Activated T-cell treated with anti-CD3 and anti-CD28 coated beads, Interleukin-2, amount 50 U/mL, for 4 hours (primary cell): ENCODE results near the gene CENPP. TPM values are rescaled to one million over a fixed set of nuclear protein-coding genes. Genes with fewer than 3 reads are reported as not detected.

Experiments used
- ATAC-seq, 2 donors: fragments of 200-7000 bp; cut with Tn5 transposase; one replicate each; pipeline ENCODE4 v1.10.0; 2021
- DNase-seq: peaks from one replicate; pipeline ENCODE4 v3.0.0-alpha.2; 2020
- H3K27me3 Mint-ChIP-seq: one replicate; pipeline ENCODE4 v1.8.0; 2021; ENCODE audit warnings: low read depth, mixed read lengths
- H3K36me3 Mint-ChIP-seq: one replicate; pipeline ENCODE4 v1.8.0; 2022; ENCODE audit warnings: mixed read lengths; ENCODE audit not compliant: insufficient read depth
- H3K4me1 Mint-ChIP-seq: one replicate; pipeline ENCODE4 v1.8.0; 2021; ENCODE audit warnings: low read depth, mixed read lengths
- H3K4me3 Mint-ChIP-seq: one replicate; pipeline ENCODE4 v1.8.0; 2021; ENCODE audit warnings: mild to moderate bottlenecking, moderate library complexity, mixed read lengths
- H3K9me3 Mint-ChIP-seq: one replicate; pipeline ENCODE4 v1.8.0; 2021; ENCODE audit warnings: mixed read lengths
- total RNA-seq, 3 donors: library from RNA; stranded (reverse); gene quantifications; one replicate each; pipeline ENCODE4 v1.2.1, GENCODE V29; 2021

Gene CENPP
- total RNA-seq, 3 donors from 2014 or later = 13.7 to 17.7 (median 15.6) TPM

- Mint-ChIP-seq H3K9me3 (peaks cover 12% of the 10 kb centered on the region), H3K4me1 (no peaks in the 10 kb centered on the region), H3K27me3 (no peaks in the 10 kb centered on the region), H3K36me3 (peaks cover 18% of the 10 kb centered on the region), H3K4me3 (no peak overlapping the region)
- ATAC-seq (no peak), DNase-seq (no peak)
Observed at GRCh38 chr9:92607088-92607487, 281.3 kb downstream of the CENPP start.

- no peak overlapping the region for H3K4me3 Mint-ChIP-seq
- ATAC-seq = no peak
- peaks cover 22% of the 10 kb centered on the region for H3K36me3 Mint-ChIP-seq
- no peak for DNase-seq
- no peaks in the 10 kb centered on the region for H3K27me3 Mint-ChIP-seq
- H3K9me3 Mint-ChIP-seq = peaks cover 12% of the 10 kb centered on the region
- H3K4me1 Mint-ChIP-seq = no peaks in the 10 kb centered on the region
Observed at GRCh38 chr9:92607773-92608172, 282.0 kb downstream of the CENPP start.

GRCh38 chr9:92608241-92608908 lies 282.6 kb downstream of the CENPP start:
- no peak for DNase-seq
- peaks cover 22% of the 10 kb centered on the region for H3K36me3 Mint-ChIP-seq
- H3K4me1 Mint-ChIP-seq = no peaks in the 10 kb centered on the region
- H3K4me3 Mint-ChIP-seq = no peak overlapping the region
- H3K27me3 Mint-ChIP-seq = no peaks in the 10 kb centered on the region
- no peak for ATAC-seq
- H3K9me3 Mint-ChIP-seq = peaks cover 11% of the 10 kb centered on the region

DNA sequence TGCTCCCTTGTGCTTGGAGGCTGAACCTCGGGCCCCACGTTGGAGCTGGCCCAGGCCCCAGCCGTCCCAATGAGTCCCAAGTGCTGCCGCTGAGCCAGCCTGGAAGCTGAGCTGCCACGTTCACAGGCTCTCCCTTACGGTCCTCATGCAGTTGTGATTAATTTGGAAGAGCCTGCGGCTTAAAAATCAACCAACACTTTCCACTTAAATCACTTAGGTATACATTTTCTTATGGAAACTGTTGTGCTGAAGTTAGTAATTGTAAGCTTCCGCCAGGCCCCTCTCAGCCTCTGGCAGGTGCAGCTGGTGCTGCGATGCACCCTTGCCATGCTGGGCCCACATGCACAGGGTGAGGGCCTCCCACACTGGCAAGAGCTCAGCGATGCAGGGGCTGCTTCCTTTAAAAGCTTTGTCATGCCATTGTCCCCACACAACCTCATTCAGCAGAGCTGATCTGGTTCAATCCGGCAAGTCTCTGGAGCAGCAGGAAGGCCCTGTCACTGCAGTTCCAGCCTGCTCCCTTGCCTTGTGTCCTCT lies 283.2 kb downstream of the CENPP start:
- H3K4me3 Mint-ChIP-seq = no peak overlapping the region
- peaks cover 18% of the 10 kb centered on the region for H3K36me3 Mint-ChIP-seq
- peaks cover 5% of the 10 kb centered on the region for H3K9me3 Mint-ChIP-seq
- no peaks in the 10 kb centered on the region for H3K4me1 Mint-ChIP-seq
- no peak for DNase-seq
- ATAC-seq = no peak
- H3K27me3 Mint-ChIP-seq = no peaks in the 10 kb centered on the region

DNA sequence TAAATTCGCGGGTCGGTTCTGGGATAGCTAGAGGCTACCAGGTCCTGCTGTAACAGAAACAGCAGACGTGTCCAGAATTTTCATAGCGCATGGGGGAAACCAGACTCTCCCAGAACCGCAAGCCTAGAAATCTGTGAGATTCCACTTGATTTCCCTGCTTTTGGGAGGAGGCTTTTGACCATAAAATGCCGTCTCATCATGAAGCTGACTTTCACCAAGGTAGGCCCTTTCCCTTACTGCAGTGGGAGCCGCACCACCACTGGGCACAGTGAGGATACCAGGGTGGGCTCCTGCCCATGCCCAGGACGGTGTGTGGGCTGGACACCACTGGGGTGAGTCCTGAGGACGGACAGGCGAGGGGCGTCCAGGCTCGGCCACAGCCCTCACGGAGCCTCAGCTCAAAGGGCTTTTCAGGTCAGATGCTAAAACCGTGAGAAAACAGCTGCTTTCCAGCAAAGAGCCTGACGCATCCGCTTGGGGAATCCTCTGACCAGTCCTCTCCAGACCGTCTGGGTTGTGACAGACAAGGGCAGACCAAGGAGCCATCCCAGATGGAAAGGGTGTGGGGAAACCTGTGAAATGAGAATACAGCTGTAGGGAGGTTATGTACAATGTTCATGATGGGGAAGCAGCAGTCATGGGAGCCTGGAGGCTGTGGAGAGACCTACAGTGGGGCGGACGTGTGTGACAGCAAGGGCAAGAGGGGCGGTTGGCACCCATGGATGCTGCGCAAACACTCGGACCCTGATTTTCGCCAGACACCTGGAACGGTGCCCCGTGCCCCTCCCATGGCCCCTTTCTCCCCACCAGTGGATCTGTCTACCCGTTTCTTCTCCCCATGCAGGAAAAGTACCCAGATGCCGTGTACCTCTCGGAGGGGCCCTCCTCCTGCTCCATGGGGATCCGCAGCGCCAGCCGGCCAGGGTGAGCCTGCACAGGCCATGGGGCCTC lies 285.0 kb downstream of the CENPP start:
- no peaks in the 10 kb centered on the region for H3K4me1 Mint-ChIP-seq
- ATAC-seq (no peak), DNase-seq (no peak)
- no peaks in the 10 kb centered on the region for H3K9me3 Mint-ChIP-seq
- H3K4me3 Mint-ChIP-seq = no peak overlapping the region
- no peaks in the 10 kb centered on the region for H3K27me3 Mint-ChIP-seq
- peaks cover 23% of the 10 kb centered on the region for H3K36me3 Mint-ChIP-seq

DNA sequence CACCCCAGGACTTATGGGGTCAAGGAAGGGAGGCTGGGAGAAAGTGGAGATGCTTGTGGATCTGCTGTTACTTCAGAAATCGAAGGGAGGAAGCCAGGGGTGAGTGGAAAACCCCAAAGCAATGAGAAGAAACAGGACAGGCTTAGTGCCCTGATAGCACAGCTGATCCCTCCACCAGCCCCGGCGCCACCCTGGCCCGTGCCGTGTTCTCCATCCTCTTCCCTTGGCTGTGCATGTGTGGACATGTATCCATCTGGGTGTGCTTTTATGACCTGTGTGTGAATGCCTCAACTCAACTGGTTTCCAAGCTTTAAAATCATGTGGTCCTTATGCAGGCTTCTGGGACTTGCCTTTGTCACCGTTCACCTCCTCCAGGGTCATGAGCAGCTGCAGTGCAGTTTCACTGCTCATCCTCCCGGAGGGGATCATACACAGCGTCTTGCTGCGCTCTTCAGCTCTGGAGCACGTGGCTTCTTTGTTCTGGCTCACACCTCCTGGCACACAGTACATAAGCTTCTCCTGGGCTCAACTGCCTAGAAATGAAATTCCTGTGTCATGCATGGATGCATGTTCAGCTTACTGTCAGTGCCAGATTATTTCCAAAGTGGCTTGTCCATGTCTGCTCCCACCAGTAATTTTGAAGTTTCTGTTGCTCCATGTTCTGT lies 286.0 kb downstream of the CENPP start:
- no peaks in the 10 kb centered on the region for H3K27me3 Mint-ChIP-seq
- no peaks in the 10 kb centered on the region for H3K9me3 Mint-ChIP-seq
- DNase-seq (no peak), ATAC-seq (no peak)
- H3K4me3 Mint-ChIP-seq = no peak overlapping the region
- H3K36me3 Mint-ChIP-seq = peaks cover 29% of the 10 kb centered on the region
- H3K4me1 Mint-ChIP-seq = no peaks in the 10 kb centered on the region

GRCh38 chr9:92612292-92612691 lies 286.5 kb downstream of the CENPP start:
- Mint-ChIP-seq H3K4me3 (no peak overlapping the region), H3K9me3 (no peaks in the 10 kb centered on the region), H3K4me1 (no peaks in the 10 kb centered on the region), H3K27me3 (no peaks in the 10 kb centered on the region), H3K36me3 (peaks cover 31% of the 10 kb centered on the region)
- DNase-seq (no peak), ATAC-seq (no peak)

DNA sequence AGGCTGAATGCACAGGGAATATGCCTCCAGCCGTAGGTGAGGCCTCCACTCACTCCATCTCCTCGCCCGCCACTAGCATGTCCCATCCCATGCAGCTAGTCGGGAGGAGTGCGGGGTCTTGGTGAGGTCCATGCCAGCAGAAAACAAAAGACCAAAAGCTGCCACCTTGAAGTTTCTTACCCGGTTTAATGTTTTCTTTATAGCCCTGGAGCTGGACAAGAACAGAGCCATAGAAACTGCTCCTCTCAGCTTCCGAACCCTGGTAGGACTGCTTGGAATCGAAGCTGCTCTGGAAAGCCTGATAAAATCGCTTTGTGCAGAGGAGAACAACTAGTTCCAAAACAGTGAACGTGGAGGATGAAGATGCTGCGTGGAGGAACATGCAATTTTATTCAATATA lies 287.1 kb downstream of the CENPP start:
- peaks cover 34% of the 10 kb centered on the region for H3K36me3 Mint-ChIP-seq
- ATAC-seq (no peak), DNase-seq (no peak)
- H3K4me3 Mint-ChIP-seq = no peak overlapping the region
- no peaks in the 10 kb centered on the region for H3K9me3 Mint-ChIP-seq
- no peaks in the 10 kb centered on the region for H3K27me3 Mint-ChIP-seq
- no peaks in the 10 kb centered on the region for H3K4me1 Mint-ChIP-seq

DNA sequence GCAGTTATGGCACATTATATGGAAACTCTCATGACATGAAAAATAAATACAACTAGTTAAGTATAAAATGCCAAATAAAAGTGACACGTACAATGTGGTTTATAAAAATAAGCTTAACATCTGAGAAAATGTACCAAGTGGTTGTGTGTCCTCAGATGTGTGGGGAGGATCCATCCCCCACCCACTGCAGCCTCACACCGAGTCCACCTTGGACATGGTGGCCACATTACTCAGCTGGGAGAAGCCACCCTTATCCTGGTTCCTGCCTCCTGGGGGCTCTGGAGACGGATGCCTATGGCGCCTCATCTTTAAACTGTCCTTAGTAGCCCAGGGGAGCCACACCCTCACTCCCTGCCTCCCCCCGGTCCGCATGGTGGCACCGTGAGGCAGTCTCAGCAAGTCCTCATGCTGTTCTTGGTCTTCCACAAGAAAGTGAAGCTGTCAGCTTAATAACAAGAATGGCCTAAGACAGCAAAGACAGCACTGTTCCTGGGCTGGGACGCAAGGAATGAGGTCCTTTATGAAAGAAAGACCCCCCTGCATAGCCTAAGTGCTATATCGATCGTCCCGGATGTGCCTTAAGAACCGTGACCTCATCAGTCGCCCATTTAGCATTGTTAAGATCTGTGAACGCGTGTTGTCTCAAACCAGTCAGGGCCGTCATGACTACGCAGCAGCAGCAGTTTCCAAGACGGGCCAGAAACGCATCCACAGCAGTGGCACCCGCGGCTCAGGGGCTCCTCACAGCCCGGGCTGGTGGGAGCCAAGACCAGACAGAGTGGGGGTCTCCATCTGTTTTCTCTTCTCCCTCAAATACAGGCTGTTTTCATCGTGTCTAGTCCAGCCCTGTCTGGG lies 287.7 kb downstream of the CENPP start:
- H3K36me3 Mint-ChIP-seq = peaks cover 34% of the 10 kb centered on the region

DNA sequence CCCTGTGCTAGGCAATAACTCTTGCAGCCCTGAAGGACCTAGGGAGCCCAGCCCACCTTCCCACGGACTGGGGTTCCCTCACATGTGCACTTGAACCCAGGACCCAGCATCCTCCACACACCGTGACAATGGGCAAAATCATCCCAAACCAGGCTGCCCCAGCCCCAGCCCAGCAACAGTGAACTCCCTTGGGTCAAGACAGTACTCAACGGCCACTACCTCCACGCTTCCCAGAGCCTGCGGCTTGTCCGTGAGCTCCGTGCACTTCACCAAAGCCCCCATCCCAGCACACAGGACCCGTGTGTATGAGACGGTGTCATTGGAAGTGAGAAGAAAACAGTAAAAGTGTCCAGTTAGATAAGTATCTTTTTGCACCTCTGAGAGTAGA lies 288.4 kb downstream of the CENPP start:
- Mint-ChIP-seq H3K36me3 (peaks cover 35% of the 10 kb centered on the region), H3K4me1 (no peaks in the 10 kb centered on the region), H3K4me3 (no peak overlapping the region), H3K27me3 (no peaks in the 10 kb centered on the region), H3K9me3 (no peaks in the 10 kb centered on the region)
- ATAC-seq (no peak), DNase-seq (no peak)

More for the DNA sequence above, 287.7 kb downstream of the CENPP start:
- H3K9me3 Mint-ChIP-seq = no peaks in the 10 kb centered on the region
- ATAC-seq (no peak), DNase-seq (no peak)
- no peaks in the 10 kb centered on the region for H3K27me3 Mint-ChIP-seq
- H3K4me3 Mint-ChIP-seq = no peak overlapping the region
- H3K4me1 Mint-ChIP-seq = no peaks in the 10 kb centered on the region

DNA sequence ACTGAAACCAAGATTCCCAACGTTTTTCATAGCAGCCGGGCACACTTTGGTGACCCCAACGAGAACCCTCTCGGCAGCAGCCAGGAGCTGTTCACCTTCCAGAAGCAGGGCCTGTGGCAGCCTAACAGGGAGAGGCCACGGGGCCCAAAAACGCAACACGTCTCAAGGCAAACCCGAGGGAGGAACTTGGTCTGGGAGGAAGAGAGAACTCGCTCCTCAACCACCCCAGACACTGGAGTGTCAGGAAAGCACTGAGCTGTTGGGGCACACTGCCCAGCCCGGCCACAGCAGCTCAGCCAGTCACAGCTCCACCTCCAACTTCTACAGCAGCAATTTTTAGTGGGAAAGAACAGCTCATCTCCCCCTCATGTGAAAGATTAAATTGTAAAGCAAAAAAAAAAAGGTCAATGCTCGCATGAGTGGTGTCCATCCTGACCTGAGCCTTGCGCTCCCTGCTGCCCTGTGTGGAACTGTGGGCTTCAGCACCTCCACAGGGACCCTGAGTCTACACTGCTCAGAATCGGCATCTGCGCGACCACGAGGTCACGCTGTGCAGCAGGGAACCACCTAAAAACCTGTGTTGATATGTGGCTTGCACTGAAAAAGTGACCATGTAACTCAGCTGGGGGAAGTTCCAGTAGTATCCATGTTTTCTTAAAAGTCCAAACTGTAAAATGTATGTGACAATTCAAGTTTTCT lies 289.2 kb downstream of the CENPP start:
- H3K4me3 Mint-ChIP-seq = no peak overlapping the region
- H3K9me3 Mint-ChIP-seq = no peaks in the 10 kb centered on the region
- peaks cover 39% of the 10 kb centered on the region for H3K36me3 Mint-ChIP-seq
- H3K27me3 Mint-ChIP-seq = no peaks in the 10 kb centered on the region
- ATAC-seq (no peak), DNase-seq (no peak)
- no peaks in the 10 kb centered on the region for H3K4me1 Mint-ChIP-seq

- Mint-ChIP-seq H3K27me3 (no peaks in the 10 kb centered on the region), H3K9me3 (no peaks in the 10 kb centered on the region), H3K4me1 (no peaks in the 10 kb centered on the region), H3K36me3 (peaks cover 47% of the 10 kb centered on the region), H3K4me3 (no peak overlapping the region)
- no peak for ATAC-seq
- no peak for DNase-seq
Observed at GRCh38 chr9:92615790-92616189, 290.0 kb downstream of the CENPP start.

- no peaks in the 10 kb centered on the region for H3K4me1 Mint-ChIP-seq
- no peaks in the 10 kb centered on the region for H3K27me3 Mint-ChIP-seq
- H3K9me3 Mint-ChIP-seq = no peaks in the 10 kb centered on the region
- no peak overlapping the region for H3K4me3 Mint-ChIP-seq
- no peak for ATAC-seq
- no peak for DNase-seq
- H3K36me3 Mint-ChIP-seq = peaks cover 46% of the 10 kb centered on the region
Observed at GRCh38 chr9:92616199-92616641, 290.5 kb downstream of the CENPP start.
